ENCODE results near the gene UNC5C.

UNC5C gene

DNA sequence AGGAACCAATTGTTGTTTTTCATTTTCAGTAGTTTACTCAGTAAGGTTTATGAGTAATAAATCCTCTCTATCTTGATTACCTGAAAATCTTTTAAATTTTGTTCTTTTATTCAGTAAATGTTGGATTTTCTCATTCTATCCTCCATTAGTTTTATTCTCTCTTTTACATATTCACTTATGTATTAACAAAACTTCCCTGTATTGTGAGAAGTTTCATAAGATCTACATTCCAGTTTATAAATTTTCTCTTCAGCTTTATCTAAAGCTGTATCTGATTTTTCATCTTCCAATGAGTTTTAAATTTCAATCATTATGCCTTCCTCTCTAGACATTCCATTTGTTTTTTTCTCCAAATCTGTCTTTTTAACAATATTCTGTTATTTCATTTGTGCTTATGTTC, 310.2 kb downstream of the UNC5C start:
- no peak overlapping the region for H3K27ac ChIP-seq
- no peak for DNase-seq (ENCODE audit: low read depth, low spot score)

DNA sequence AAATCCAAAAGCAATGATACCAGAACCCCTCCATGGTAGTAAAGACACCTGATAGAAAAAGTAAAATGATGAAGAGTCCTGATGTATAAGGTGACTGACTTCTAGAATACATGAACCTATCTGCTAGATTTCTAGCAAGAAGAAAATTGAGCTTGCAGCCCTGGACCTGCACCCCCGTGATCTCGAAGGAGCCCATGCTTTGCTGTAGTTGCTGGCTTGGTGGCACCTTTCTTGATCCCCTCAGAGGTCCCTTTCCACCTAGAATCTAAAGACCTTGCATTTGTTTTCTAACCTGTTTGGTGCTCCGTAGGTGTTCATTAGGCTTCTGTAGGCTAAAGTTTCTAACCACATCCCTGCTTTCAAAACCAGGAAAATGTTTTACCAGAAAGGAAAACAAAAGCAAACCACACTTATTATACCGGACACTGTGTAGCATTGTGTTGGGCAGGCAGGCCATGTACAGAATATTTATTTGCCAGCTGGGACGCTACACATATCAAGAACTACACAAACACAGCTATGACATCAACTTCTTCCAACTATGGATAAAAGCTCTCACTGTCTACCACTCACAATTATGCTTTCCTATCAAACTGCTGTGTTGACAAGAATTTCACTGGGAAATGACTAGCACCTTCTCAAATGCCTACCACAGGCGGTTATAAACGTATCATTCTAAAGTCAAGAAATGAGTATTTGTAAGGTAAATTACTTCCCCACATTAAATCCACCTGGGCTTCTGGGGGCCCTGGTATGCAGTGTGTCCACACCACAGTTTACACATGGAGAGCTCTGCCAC, 316.2 kb downstream of the UNC5C start:
- no peak overlapping the region for H3K27ac ChIP-seq
- DNase-seq (ENCODE audit: low read depth, low spot score): no peak

DNA sequence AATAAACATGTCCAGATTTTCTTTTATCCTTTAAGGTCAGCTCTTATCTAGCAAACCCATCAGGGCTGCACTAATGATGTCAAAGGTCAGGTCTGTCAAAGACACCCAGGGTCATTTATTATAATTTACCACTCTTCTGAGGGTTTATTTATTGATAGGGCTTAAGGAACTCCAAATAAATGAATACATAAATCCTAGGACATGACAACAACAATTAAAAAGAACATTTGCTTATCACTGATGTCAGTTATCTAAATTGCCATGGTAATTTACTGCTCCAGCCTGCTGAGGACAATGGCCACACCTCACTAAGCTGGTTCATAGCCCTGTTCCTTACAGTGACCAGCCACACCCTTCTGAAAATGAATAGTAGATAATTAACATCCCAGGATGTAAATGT, 317.1 kb downstream of the UNC5C start:
- no peak for DNase-seq (ENCODE audit: low read depth, low spot score)
- no peak overlapping the region for H3K27ac ChIP-seq

DNA sequence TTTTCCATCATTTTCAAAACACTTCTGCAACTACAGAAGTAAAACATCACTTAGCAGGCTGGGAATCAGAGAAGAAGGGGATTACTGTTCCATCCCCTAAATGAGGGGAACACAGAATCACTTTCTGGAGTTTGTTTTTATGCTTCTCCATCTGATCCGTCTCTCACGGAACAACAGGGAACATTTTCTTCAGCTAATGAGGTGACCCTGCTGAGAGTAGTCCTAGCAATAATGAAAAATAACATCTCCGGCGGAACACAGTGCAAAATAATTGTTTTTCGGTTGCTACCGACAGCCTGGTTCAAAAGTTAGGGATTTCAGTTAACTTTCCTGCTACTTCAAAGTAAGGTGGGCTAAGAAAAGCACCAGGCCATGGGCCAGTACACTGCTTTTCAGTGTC, 322.9 kb downstream of the UNC5C start:
- no peak for DNase-seq (ENCODE audit: low read depth, low spot score)
- H3K27ac ChIP-seq: no peak overlapping the region

DNA sequence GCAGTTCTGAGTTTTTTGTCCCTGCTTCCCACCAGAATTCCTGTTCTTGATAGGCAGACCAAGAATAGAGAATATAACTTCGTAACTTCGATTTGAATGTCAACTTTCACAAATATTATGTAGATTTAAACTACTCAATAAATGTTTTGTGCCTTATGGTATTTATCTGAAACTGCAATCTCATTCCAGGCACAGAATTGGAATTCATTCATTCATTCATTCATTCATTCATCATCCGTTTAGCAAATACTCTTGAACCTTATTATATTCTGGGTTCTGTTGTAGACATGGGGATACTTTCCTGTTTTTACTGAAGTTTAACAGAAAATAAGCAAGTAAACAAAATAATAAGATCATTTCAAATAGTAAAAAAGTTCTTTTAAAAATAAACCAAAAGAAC, 324.4 kb downstream of the UNC5C start:
- H3K27ac ChIP-seq: no peak overlapping the region
- DNase-seq (ENCODE audit: low read depth, low spot score): no peak

DNA sequence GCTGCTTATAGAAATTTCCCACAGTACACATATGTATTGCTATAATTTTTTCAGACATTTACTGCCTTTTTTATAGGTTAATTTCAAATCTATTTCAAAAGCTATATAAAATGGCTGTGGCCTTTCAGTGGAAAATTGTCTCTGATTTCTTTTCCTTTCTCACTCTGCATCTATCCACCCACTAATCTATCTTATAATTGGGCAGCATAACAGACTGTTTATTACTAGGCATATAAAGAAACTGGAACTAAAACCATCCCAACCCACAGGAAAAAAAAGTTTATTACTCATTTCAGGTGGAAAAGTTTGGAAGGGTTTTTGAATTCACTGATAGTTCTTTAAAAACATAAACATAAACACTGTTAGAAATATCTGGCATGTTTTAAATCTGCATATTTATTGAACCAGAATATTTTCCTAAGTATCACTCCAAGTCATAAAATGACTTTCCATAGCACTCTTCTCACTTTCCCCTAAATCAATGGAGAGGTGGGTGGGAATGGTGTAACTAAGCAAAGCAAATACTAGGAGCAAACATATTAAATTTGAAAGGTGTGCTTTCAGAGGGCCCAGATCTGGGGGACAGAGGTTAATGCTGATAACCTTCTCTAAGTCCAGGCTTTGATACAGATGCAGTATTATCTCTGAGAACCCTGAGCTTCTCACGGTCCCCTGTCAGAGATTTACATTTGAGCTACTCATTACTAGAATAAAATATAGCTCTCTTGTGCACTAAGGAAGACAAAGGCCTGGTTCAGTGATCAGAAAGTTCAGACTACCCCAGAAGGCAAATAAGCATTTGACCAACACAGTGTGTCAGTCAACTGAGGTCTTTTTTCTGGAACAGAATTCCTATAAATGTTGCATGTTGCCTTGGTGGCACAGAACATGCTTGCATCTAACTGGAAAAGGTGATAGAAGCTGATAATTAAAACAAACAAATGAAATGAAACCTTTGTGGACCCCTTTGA, 328.3 kb downstream of the UNC5C start:
- no peak for DNase-seq (ENCODE audit: low read depth, low spot score)
- no peak overlapping the region for H3K27ac ChIP-seq

DNA sequence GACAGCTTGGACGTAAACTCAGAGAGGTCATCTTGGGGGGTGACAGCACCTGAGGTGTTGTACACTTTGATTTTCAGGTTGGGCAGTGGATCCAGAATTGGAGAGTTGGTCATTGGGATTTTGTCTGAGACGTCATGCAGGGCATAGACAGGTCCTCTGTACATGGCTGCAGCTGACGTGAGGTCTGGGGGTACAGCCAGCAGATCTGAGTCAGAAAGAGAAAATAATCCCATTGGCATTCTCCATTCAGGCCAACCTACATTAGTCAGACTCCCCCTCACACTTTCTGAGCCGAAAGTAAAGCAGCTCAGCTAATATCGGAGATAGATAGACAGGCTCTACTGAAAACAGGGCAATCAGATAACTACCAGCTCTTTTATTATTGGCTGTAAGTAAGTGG, 329.7 kb downstream of the UNC5C start:
- DNase-seq (ENCODE audit: low read depth, low spot score): no peak
- H3K27ac ChIP-seq: no peak overlapping the region

DNA sequence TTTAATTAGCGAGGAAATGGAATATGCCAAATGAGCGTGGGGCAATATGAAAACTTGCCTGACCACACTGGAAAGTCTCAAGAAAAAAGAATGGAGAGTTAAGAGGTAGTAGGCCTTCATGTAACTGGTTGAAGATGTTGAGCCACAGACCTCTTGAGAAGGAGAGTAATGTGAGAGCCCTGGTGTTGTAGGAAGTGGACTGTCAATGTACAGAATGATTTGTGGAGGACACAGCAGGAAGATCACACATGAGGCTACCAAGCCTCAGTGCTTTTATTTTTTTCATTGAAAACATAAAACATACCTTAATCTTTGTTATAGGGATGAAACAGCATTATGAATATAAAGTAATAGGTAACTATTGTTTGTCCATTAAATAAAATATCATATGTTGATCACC, 331.6 kb downstream of the UNC5C start:
- H3K27ac ChIP-seq: no peak overlapping the region
- DNase-seq (ENCODE audit: low read depth, low spot score): no peak

DNA sequence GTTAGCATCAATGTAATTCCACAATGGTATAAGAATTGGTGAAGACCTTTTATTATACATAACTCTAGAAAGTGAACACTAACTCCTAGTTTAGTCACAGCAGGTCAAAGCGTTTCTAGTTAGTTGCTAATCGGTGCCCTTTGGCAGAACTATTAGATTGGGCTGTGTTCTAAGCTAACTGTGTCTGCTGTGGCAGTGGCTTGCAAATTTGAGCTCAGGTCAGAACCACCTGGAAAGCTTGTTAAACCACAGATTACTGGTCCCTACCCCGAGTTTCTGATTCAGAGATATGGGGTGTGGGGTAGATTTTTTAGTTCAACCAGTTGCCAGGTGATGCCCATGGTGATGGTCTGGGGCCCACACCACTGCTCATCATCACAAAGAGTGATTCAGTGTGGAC, 332.1 kb downstream of the UNC5C start:
- no peak overlapping the region for H3K27ac ChIP-seq
- DNase-seq (ENCODE audit: low read depth, low spot score): no peak

DNA sequence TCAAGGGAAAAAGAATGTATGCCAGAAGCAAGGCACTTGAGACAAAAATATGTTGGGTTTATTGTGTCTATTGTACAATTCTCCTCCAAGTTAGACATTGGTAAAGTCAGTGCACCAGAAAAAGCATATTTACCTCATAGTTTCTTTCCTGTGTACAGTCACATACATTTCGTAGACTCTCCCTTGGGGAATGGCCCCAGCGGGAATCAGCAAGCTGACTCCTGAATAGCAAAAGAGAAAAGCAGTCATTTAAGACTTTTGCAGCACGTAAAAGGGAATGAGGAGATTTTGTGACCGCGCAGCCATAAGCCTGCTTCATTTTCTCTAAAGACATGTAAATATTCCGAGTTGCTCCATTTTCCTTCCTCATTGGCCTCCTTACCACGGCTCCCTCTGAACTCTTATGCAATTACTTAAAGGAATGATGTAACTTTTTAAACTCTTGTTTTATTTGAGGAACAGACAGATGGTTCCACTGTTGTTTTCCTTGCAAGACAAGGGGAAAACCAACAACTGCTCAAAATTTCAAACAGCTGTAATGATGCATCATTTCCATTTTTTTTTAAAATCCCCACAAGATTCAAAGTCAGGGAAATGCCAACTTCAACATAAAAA, 332.7 kb downstream of the UNC5C start:
- H3K27ac ChIP-seq: no peak overlapping the region
- DNase-seq (ENCODE audit: low read depth, low spot score): no peak

DNA sequence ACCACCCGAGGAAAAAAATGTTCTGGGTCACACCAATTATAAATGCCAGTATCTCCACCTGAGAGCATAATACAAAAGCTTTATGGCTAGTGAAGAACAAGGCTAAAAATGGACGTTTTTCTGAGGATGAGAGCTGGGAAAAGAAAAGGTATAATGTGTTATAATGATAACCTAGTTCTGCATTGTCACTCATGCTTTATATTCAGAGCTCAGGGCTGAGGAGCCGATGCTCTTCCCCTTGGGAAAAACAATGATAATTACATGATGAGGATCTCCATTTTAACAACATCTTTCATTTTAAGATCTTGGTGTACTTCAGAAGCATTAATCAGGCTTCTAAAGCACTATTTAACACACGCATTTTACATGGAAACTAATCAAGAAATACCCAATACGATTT, 333.7 kb downstream of the UNC5C start:
- no peak for DNase-seq (ENCODE audit: low read depth, low spot score)
- H3K27ac ChIP-seq: no peak overlapping the region

DNA sequence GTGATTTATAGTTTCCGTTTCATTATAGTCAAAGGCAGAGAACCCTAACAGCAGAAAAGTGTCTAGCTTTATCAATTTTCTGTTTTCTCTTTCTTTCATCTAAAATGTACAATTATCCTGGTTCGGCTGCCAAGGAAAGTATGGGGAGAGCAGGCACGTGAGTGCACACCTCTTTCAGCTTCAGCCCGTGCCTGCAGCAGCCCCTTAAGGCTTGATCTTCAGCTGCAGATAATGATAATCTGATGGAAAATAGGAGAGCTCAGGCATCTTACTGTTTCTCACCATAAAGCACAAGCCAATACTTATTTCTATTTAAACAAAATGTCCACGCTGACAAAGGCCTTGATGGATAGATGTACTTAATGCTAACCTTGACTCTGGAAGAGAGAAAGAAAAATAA, 334.4 kb downstream of the UNC5C start:
- no peak overlapping the region for H3K27ac ChIP-seq

DNA sequence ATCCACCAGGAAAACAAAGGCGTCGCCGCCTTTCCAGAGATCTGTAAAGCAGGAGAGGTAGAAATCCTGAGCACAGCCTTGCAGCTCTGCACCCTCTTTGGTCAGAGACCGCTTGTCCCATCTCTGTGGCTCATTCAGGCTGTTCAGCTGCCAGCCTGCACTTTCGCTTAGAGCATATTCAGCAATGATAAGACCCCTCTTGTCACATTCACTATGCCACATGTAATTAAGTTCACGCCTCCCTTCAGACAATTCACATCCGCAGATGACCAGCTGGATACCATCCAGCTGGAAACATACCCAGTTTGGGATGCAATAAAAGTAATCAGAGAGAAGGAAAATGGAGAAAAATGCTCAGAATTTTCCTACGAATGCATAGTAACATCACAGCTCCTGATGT, 335.4 kb downstream of the UNC5C start:
- DNase-seq (ENCODE audit: low read depth, low spot score): no peak
- no peak overlapping the region for H3K27ac ChIP-seq

More for the DNA sequence above, 334.4 kb downstream of the UNC5C start:
- DNase-seq (ENCODE audit: low read depth, low spot score): no peak

DNA sequence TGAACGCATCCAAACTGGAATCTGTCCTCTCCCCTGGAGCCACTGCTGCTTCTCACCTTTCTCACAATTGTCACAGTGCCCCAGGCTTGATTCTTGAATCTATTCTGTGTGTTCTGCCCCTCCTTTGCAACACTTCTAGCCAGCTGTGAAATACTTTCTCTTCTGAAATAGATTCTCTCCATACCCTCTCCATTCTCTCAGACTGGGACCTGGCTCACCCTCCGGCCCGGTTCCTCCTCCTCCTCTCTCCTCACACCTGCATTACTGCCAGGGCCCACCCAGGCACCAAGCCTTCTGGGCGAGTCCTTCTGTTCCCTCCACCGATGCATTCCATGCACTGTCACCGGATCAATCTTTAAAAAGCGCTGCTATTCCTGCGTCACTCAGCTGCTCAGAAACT, 336.1 kb downstream of the UNC5C start:
- no peak for DNase-seq (ENCODE audit: low read depth, low spot score)
- no peak overlapping the region for H3K27ac ChIP-seq

DNA sequence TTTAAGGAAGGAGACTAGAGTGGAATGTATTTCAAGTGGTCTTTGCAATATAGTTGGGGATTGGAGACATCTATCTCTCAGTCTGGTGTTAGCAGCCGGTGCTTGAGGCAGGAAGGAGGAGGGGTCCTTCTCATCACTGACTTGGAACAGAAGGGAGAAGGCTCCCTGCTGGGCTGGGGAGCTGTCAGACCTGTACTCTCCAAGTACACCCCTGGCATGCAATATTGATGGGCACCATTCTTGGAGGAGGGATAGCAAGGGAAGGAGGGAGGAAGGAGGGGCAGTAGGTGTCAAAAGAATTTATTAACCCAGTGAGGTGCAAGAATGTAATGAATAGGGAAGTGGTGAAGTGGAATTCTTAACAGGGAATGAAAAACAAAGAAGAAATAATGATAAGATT, 338.8 kb downstream of the UNC5C start:
- no peak for DNase-seq (ENCODE audit: low read depth, low spot score)

DNA sequence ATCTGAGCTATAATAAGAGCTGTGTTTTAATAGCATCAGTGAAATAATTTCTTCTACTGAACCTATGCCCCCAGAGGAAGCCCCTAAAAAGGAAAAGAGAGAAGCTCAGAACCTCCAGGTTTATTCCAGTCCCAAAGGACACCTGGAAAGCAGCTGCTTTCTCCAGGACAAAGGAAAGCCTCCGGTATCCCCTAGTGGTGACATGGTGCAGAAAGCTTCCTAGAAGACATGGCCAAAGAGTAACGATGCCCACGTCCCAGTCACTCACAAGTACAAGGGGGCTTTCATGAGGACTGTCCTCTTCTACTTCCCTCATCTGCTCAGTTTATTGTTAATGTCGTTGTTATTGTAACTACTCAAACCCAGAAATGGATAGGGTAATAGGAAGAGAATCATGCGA, 343.9 kb downstream of the UNC5C start:
- no peak overlapping the region for H3K27ac ChIP-seq
- DNase-seq (ENCODE audit: low read depth, low spot score): no peak

More for the DNA sequence above, 338.8 kb downstream of the UNC5C start:
- no peak overlapping the region for H3K27ac ChIP-seq

DNA sequence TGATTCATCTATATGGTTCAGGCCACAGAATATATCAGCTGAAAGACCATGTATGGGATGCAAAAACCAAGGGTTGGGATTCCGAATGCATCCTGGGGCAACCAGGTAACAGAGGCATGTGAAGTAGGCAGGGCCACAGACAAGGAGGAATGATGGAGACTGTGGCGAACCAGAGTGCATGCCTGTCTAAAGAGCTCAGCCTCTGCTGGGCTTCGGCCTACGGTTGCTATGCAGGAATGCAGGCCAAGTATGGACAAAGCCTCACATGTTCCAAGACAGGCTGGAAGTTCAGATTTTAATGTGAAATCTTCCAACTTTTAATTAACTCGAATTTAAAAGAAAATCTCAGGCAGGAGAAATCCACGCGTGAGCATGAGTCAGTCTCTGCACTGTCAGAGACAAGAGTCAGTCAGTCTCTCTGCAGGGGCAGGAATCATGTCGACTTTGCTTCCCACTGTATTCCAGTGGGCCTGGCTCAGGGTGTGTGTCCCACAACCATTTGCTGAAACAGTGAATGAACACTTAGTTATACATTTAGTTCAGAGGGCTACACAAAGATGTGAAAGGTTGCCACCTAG, 344.4 kb downstream of the UNC5C start:
- DNase-seq (ENCODE audit: low read depth, low spot score): no peak
- H3K27ac ChIP-seq: no peak overlapping the region

DNA sequence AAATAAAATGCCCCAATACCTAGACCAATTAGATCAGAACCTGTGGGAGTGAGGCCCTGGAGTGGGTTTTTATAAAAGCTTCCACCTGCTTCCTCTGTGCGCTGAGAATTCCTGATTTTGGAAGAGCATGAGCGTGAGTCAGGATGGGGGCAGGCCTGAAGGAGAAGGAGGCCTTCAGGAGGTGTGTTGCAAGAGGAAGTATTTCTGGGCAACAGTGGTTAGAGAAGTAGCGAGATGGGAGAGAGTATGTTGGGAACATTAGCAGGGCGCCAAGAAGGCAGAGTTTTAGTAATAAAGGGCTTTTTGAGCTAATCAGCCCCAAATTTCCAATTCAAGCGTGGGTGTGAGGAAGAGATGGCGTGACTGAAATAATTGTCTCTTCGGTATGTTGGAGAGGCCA, 349.8 kb downstream of the UNC5C start:
- no peak for DNase-seq (ENCODE audit: low read depth, low spot score)

DNA sequence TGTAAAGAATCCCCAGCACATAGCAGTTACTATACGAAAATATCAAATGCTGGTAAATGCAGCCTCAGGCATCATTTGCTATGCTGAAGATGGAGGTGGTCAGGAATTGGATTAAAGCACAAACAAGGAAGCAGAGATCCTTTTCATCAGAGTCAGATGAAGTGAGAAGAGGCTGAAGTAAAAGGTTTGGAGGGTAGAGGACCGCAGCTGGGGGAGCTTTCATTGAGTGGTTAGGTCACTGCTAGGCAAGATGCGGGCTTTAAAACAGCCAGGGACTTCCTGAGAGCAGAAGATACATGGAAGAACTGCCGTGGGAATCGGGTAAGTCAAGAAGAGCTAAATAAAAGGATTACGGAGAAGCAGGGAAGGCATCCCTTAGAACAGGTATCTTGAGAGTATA, 351.4 kb downstream of the UNC5C start:
- no peak overlapping the region for H3K27ac ChIP-seq
- DNase-seq (ENCODE audit: low read depth, low spot score): no peak

More for the DNA sequence above, 349.8 kb downstream of the UNC5C start:
- no peak overlapping the region for H3K27ac ChIP-seq

DNA sequence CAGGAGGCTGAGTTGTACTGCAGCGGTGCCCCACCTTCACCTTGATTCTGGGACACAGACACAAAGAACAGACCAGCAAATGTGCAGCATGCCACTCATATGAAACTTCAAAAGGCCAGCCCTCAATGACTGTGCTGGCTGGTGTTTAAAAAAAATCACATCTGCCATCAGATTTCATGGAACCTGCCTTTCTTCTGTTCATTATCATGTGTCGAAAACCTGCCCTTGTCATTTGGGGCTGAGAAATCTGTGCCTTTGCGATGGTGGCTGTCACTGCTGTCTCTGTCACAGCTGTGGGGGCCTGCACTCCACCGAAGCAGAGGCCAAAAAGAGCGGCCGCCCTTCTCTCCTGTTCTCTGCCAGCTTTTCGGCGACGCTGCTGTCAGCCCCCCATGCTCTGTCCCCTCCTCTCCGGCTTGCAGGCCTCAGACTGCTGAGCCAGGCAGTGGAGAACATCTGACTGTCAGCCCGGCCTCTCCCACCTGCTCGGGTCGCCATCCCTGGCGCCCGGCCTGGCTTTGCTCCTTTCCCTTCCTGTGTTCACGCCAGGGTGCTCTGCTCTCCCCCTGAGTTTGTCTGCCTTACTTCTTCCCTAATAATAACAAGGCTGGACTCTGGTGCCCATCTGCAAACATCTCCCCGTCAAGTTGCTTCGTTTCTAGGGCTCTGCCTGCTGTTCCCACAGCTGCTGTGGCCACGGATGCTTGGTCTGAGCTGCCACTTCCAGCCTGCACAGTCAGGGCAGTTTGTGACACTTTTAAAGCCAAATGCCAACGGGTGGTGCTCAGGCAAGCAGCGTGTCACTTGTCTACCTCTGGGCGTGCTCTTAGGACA, 355.2 kb downstream of the UNC5C start:
- no peak for DNase-seq (ENCODE audit: low read depth, low spot score)
- H3K27ac ChIP-seq: no peak overlapping the region

All from epithelial cell of prostate (primary cell).